BE2C (cell line): ENCODE data around the gene CHST11.

Experiments
- DNase-seq: peaks from one replicate; pipeline ENCODE4 v3.0.0-alpha.2; 2020
- H3K27me3 ChIP-seq: fragments of 250-450 bp; sonication (Bioruptor Pico); 2 replicates; pipeline ENCODE4 v1.5.1; 2020; ENCODE audit warnings: mild to moderate bottlenecking
- H3K36me3 ChIP-seq: fragments of 250-450 bp; sonication (Bioruptor Pico); 2 replicates; pipeline ENCODE4 v1.5.1; 2020; ENCODE audit warnings: mild to moderate bottlenecking
- H3K4me1 ChIP-seq: fragments of 250-450 bp; sonication (Bioruptor Pico); 2 replicates; pipeline ENCODE4 v1.5.1; 2020
- H3K4me3 ChIP-seq: 2 replicates; pipeline ENCODE4 v1.5.1; 2011; ENCODE audit warnings: low read depth, low read length
- H3K9me3 ChIP-seq: fragments of 250-450 bp; sonication (Bioruptor Pico); 2 replicates; pipeline ENCODE4 v1.5.1; 2020
- TF ChIP-seq, protein P1 (sequence below): IDR thresholded peaks from 2 replicates; pipeline ENCODE4 v1.5.1; 2012; ENCODE audit warnings: mild to moderate bottlenecking, low read depth, low read length

Gene CHST11

DNA sequence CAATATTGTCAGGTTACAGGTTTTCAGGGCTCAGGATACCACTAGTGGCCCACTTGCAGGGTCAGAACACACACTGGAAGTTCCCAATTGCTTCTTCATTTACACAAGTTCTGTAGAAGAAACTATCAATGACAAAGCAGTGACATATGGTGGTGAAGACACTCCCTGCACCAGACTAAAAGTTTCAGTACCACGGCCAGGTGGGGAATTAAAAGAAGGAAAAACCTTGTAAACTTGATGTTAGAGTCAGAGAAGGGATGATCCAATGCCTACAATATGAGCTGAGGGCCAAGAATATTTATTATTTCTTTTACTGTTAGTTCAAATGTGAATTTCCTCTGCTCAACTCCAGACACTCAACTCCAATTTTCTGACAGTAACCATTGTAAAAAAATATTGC, 31.8 kb upstream of the CHST11 start:
- TF ChIP-seq, protein P1, sequence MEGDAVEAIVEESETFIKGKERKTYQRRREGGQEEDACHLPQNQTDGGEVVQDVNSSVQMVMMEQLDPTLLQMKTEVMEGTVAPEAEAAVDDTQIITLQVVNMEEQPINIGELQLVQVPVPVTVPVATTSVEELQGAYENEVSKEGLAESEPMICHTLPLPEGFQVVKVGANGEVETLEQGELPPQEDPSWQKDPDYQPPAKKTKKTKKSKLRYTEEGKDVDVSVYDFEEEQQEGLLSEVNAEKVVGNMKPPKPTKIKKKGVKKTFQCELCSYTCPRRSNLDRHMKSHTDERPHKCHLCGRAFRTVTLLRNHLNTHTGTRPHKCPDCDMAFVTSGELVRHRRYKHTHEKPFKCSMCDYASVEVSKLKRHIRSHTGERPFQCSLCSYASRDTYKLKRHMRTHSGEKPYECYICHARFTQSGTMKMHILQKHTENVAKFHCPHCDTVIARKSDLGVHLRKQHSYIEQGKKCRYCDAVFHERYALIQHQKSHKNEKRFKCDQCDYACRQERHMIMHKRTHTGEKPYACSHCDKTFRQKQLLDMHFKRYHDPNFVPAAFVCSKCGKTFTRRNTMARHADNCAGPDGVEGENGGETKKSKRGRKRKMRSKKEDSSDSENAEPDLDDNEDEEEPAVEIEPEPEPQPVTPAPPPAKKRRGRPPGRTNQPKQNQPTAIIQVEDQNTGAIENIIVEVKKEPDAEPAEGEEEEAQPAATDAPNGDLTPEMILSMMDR, result no peak
- no peaks in the 10 kb centered on the region for H3K27me3 ChIP-seq
- H3K9me3 ChIP-seq, result no peaks in the 10 kb centered on the region
- H3K4me3 ChIP-seq, result no peak overlapping the region
- H3K36me3 ChIP-seq, result no peaks in the 10 kb centered on the region
- DNase-seq, result no peak
- peaks cover 9% of the 10 kb centered on the region for H3K4me1 ChIP-seq

DNA sequence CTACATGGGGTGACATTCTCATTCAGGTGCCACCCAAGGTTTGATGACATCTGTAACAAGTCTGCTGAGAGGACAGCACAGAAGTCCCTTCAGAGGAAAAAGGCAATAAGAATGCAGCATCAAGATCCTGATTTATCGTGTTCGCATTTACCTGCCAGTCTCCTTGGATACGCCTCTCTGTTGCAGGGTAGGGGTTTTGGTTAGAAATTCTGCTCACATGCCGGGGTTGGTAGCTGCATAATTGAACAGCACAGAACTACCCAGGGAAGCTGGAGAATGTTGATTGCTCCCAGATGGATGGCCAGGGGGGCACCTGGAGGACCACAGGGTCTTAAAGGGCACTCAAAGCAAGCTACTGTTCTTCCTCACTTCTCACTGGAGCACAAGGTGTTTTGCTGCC, 31.1 kb upstream of the CHST11 start:
- peaks cover 9% of the 10 kb centered on the region for H3K4me1 ChIP-seq
- H3K9me3 ChIP-seq, result no peaks in the 10 kb centered on the region
- no peak for DNase-seq
- no peaks in the 10 kb centered on the region for H3K27me3 ChIP-seq
- H3K36me3 ChIP-seq, result no peaks in the 10 kb centered on the region
- H3K4me3 ChIP-seq, result no peak overlapping the region
- TF ChIP-seq, protein P1, result no peak

DNA sequence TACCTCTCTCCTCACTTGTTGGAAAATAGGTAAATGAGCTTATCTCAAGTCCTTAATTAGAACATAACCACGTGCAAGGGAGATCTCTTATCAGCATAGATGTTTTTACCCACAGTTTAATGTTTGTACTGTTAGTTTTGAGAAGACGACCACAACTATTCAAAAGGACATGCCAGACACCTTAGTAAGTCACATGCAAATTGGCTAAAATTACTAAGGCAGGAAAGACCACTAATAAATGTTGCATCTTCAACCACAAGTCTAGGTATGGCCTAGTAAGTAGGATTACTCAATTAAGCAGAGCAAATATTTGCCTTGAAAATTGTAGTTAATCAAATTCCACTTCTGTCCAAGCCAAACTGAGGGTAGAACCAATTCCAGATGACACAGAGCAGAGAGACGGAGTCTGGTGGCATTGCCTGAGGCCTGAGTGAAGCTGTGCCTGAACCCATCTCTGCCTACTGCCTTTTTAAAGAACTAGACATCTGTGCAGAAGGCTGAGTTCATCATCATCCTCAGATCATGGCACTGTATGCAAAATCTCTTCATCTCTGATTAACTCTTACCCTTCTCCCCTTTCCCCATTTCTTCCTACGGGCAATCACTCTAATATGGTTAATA, 29.7 kb upstream of the CHST11 start:
- no peak overlapping the region for H3K4me3 ChIP-seq
- TF ChIP-seq, protein P1, result no peak
- peak; percentile 35 for DNase-seq
- no peaks in the 10 kb centered on the region for H3K9me3 ChIP-seq
- no peaks in the 10 kb centered on the region for H3K36me3 ChIP-seq
- H3K4me1 ChIP-seq, result peaks cover 9% of the 10 kb centered on the region
- H3K27me3 ChIP-seq, result no peaks in the 10 kb centered on the region

DNA sequence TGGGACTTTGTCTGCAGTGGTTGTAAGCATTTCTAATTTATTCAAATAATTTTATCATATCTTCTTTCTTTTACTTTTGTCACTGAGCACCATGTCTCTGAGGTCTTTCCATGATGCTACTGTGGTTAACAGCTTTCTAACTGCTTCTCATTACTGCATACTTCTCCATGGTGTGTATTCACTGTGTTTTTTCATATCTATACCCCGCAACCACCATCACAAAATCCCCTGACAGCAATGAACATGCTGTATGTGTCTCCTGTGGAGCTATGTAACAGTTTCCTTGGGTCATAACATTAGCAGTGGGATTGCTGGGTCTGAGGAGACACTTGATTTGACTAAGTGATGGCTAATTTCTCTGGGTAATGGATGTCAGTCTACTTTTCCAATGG, 29.2 kb upstream of the CHST11 start:
- peaks cover 9% of the 10 kb centered on the region for H3K4me1 ChIP-seq
- no peak overlapping the region for H3K4me3 ChIP-seq
- DNase-seq, result no peak
- TF ChIP-seq, protein P1, result no peak
- no peaks in the 10 kb centered on the region for H3K36me3 ChIP-seq
- no peaks in the 10 kb centered on the region for H3K27me3 ChIP-seq
- H3K9me3 ChIP-seq, result no peaks in the 10 kb centered on the region

DNA sequence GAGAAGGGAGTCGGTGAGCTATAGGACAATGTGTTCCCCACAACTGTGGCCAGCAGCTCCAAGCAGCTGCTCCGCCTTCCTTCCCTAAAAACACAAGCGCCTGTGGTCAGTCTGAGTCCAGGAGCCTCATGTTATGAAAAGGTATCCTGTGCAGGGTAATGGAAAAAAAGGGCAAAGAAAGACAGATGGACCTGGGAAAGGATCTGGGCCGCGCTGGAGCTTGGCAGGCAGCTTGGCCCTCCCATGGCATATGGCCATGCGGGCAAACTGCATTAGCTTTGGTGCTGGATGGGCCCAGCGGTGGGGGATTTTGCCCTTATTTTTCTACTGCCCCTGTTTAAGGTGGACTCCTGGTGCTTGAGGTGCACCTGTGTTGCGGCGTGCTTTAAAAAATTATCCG, 23.7 kb upstream of the CHST11 start:
- TF ChIP-seq, protein P1, result no peak
- no peak overlapping the region for H3K4me3 ChIP-seq
- DNase-seq, result no peak

DNA sequence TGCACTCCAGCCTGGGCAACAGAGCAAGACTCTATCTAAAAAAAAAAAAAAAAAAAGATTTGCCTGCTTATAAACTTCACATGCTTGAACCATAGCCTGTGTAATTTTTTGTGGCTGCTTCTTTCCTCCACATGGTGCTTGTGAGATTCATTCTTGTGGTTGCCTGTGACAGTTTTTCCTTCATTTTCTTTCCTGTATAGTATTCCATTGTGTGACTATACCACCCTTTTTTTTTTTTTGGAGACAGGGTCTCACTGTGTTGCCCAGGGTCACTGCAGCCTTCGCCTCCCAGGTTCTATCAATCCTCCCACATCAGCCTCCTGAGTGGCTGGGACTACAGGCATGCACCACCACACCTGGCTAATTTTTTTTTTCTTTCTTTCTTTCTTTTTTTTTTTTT, 22.6 kb upstream of the CHST11 start:
- no peaks in the 10 kb centered on the region for H3K9me3 ChIP-seq
- H3K27me3 ChIP-seq, result no peaks in the 10 kb centered on the region
- no peaks in the 10 kb centered on the region for H3K36me3 ChIP-seq
- H3K4me1 ChIP-seq, result peaks cover 2% of the 10 kb centered on the region; the same call in 1 of the 2 replicates
- DNase-seq, result no peak
- no peak overlapping the region for H3K4me3 ChIP-seq
- TF ChIP-seq, protein P1, result no peak

More for the DNA sequence above, 23.7 kb upstream of the CHST11 start:
- Histone ChIP-seq H3K27me3 (no peaks in the 10 kb centered on the region), H3K9me3 (no peaks in the 10 kb centered on the region), H3K36me3 (no peaks in the 10 kb centered on the region), H3K4me1 (no peaks in the 10 kb centered on the region)
